Nephron progenitor cell (in vitro differentiated cells): ENCODE data around the gene EXO5.
"Not testable (repeated sequence)": the region's sequence is repeated elsewhere in the genome, so short reads cannot be mapped to it uniquely, and the experiment has no call there.

Experiments used
- DNase-seq: peaks from one replicate; pipeline ENCODE4 v3.0.0; 2021
- H3K27ac Mint-ChIP-seq: 2 replicates; pipeline ENCODE4 v1.8.0; 2021; ENCODE audit warnings: mild to moderate bottlenecking, moderate library complexity, mixed read lengths
- H3K27me3 Mint-ChIP-seq: 2 replicates; pipeline ENCODE4 v1.8.0; 2021; ENCODE audit warnings: mild to moderate bottlenecking, low read depth, mixed read lengths; ENCODE audit not compliant: poor library complexity
- H3K36me3 Mint-ChIP-seq: 2 replicates; pipeline ENCODE4 v1.8.0; 2021; ENCODE audit warnings: low read depth, mixed read lengths
- H3K4me1 Mint-ChIP-seq: 2 replicates; pipeline ENCODE4 v1.8.0; 2021; ENCODE audit warnings: mixed read lengths
- H3K4me3 Mint-ChIP-seq: 2 replicates; pipeline ENCODE4 v1.8.0; 2021; ENCODE audit warnings: mild to moderate bottlenecking, moderate library complexity, mixed read lengths
- H3K9me3 Mint-ChIP-seq: 2 replicates; pipeline ENCODE4 v1.8.0; 2021; ENCODE audit warnings: mild to moderate bottlenecking, moderate library complexity, mixed read lengths
- TF ChIP-seq, protein P1 (sequence below): fragments of 200-600 bp; sonication (generic); IDR thresholded peaks from 2 replicates; pipeline ENCODE4 v1.5.0; 2021; ENCODE audit warnings: antibody characterized with exemption

Gene EXO5

DNA sequence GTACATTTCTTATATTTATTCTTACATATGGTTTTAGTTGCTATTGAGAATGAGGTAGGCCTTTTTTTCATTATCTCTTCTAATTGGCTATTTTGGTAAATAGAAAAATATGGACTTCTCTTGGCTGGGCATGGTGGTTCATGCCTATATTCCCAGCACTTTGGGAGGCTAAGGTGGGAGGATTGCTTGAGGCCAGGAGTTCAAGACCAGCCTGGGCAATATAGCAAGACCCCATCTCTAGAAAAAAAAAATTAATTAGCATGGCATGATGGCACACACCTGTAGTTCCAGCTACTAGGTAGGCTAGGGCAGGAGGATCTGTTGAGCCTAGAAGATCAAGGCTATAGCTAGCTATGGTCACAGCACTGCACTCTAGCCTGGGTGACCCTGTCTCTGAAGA lies 26.0 kb downstream of the EXO5 start:
- Mint-ChIP-seq H3K27ac (no peak overlapping the region), H3K9me3 (peaks cover 31% of the 10 kb centered on the region), H3K27me3 (peaks cover 6% of the 10 kb centered on the region), H3K4me3 (no peak overlapping the region), H3K36me3 (peaks cover 41% of the 10 kb centered on the region), H3K4me1 (peaks cover 25% of the 10 kb centered on the region)
- TF ChIP-seq, protein P1, sequence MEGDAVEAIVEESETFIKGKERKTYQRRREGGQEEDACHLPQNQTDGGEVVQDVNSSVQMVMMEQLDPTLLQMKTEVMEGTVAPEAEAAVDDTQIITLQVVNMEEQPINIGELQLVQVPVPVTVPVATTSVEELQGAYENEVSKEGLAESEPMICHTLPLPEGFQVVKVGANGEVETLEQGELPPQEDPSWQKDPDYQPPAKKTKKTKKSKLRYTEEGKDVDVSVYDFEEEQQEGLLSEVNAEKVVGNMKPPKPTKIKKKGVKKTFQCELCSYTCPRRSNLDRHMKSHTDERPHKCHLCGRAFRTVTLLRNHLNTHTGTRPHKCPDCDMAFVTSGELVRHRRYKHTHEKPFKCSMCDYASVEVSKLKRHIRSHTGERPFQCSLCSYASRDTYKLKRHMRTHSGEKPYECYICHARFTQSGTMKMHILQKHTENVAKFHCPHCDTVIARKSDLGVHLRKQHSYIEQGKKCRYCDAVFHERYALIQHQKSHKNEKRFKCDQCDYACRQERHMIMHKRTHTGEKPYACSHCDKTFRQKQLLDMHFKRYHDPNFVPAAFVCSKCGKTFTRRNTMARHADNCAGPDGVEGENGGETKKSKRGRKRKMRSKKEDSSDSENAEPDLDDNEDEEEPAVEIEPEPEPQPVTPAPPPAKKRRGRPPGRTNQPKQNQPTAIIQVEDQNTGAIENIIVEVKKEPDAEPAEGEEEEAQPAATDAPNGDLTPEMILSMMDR = no peak
- DNase-seq = no peak

DNA sequence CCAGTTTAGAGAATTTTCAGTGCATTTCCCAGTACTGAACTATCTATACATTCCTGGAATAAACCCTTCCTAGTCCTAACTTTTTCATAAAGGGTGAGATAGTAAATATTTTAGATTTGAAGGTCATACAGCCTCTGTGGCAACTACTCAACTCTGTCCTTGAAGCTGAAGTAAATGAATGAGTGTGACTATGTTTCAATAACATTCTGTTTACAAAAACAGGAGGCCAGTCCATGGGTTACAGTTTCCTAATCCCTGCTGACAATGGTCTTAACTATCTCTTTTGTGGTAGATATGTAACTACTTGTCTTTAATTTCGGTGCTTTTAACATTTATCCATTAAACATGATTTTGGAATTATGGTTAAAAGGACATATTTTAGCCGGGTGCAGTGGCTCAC lies 27.2 kb downstream of the EXO5 start:
- H3K27me3 Mint-ChIP-seq = peaks cover 3% of the 10 kb centered on the region
- H3K27ac Mint-ChIP-seq = no peak overlapping the region
- H3K4me3 Mint-ChIP-seq = no peak overlapping the region
- peaks cover 24% of the 10 kb centered on the region for H3K4me1 Mint-ChIP-seq
- TF ChIP-seq, protein P1 = no peak
- H3K36me3 Mint-ChIP-seq = peaks cover 37% of the 10 kb centered on the region
- DNase-seq = no peak
- H3K9me3 Mint-ChIP-seq = peaks cover 20% of the 10 kb centered on the region

DNA sequence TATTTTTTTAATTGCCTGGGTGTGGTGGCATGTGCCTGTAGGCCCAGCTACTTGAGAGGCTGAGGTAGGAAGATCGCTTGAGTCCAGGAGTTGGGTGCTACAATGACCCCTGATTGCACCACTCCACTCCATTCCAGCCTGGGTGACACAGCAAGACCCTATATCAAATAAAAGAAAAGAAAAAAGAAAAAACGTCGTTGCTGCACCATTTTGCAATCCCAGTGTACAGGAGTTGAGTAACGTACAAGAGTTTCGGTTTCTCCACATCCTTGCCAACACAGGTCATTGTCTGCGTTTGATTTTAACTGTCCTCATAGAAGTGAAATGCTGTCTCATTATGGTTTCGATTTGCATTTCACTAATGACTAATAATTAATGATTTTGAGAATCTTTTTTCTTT lies 30.8 kb downstream of the EXO5 start:
- no peak overlapping the region for H3K4me3 Mint-ChIP-seq
- peaks cover 19% of the 10 kb centered on the region for H3K9me3 Mint-ChIP-seq
- peaks cover 55% of the 10 kb centered on the region for H3K36me3 Mint-ChIP-seq
- H3K27me3 Mint-ChIP-seq = peaks cover 3% of the 10 kb centered on the region
- no peaks in the 10 kb centered on the region for H3K4me1 Mint-ChIP-seq
- DNase-seq = no peak
- TF ChIP-seq, protein P1 = no peak
- no peak overlapping the region for H3K27ac Mint-ChIP-seq

DNA sequence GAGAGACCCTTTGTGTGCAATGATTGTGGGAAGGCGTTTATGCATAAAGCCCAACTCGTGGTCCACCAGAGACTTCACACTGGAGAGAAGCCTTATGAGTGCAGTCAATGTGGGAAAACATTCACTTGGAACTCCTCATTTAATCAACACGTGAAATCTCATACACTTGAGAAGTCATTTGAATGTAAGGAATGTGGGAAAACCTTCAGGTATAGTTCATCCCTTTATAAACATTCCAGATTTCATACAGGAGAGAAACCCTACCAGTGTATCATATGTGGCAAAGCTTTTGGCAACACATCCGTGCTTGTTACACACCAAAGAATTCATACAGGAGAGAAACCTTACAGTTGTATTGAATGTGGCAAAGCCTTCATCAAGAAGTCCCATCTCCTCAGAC lies 38.4 kb downstream of the EXO5 start:
- DNase-seq = no peak
- Mint-ChIP-seq H3K4me1 (no peaks in the 10 kb centered on the region), H3K4me3 (no peak overlapping the region), H3K9me3 (peaks cover 47% of the 10 kb centered on the region), H3K36me3 (peaks cover 65% of the 10 kb centered on the region), H3K27ac (no peak overlapping the region), H3K27me3 (peaks cover 5% of the 10 kb centered on the region)
- TF ChIP-seq, protein P1 = no peak

DNA sequence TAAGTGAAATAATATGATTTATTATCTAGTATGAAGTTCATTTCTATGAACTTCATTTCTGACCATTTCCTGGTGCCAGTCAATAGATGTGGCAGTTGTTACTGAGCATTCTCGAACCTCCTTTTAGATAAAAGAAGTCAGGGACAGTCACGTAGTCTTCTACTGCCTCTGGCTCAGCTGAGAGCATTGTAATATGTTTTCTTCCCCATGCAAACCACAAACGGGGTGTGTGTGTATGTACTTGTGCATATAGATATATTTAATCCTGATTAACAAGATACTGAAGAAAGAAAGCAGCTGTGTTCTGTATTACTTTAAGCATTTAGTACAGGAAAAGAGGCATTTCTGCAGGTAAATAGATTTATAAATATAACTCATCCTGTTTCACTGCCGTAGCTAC lies 44.5 kb downstream of the EXO5 start:
- no peak for DNase-seq

DNA sequence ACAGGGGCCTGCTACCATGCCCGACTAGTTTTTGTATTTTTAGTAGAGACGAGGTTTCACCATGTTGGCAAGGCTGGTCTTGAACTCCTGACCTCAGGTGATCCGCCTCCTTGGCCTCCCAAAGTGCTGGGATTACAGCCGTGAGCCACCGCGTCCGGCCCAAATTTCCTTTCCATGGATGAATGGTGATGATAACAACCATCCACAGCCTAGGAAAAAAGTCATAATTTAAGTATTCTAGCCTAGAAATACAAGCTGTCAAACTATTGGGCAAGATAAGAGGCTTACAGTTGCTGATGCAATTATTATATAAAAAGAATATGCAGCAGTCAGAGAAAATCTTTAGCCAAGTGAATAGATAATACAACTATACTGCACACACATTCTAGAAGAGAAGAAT lies 46.2 kb downstream of the EXO5 start:
- H3K9me3 Mint-ChIP-seq, H3K4me1 Mint-ChIP-seq, H3K36me3 Mint-ChIP-seq, DNase-seq, H3K27ac Mint-ChIP-seq, H3K4me3 Mint-ChIP-seq: not testable (repeated sequence)
- H3K27me3 Mint-ChIP-seq = peaks cover 11% of the 10 kb centered on the region

More for the DNA sequence above, 44.5 kb downstream of the EXO5 start:
- H3K27ac Mint-ChIP-seq = no peak overlapping the region
- peaks cover 11% of the 10 kb centered on the region for H3K27me3 Mint-ChIP-seq
- TF ChIP-seq, protein P1 = no peak
- H3K4me1 Mint-ChIP-seq = no peaks in the 10 kb centered on the region
- peaks cover 10% of the 10 kb centered on the region for H3K36me3 Mint-ChIP-seq
- no peak overlapping the region for H3K4me3 Mint-ChIP-seq
- H3K9me3 Mint-ChIP-seq = peaks cover 6% of the 10 kb centered on the region
